HG03159 (cell line): ENCODE results near the gene CSNK1G1.
"Not testable (repeated sequence)": the region's sequence is repeated elsewhere in the genome, so short reads cannot be mapped to it uniquely, and the experiment has no call there.

ENCODE experiments used
- ATAC-seq: cut with Tn5 transposase; IDR thresholded peaks from one replicate; pipeline ENCODE4 v1.9.1; 2021; ENCODE audit warnings: mild to moderate bottlenecking, moderate library complexity; ENCODE audit not compliant: unreplicated experiment

The CSNK1G1 gene

GRCh38 chr15:64289550-64289949 is 66.4 kb downstream of the CSNK1G1 start:
- ATAC-seq: no peak

- ATAC-seq: no peak
Measured at GRCh38 chr15:64288999-64289398, 67.0 kb downstream of the CSNK1G1 start.

GRCh38 chr15:64288577-64288976 is 67.4 kb downstream of the CSNK1G1 start:
- ATAC-seq: no peak

GRCh38 chr15:64287953-64288352 is 68.0 kb downstream of the CSNK1G1 start:
- no peak for ATAC-seq

GRCh38 chr15:64286473-64286872 is 69.5 kb downstream of the CSNK1G1 start:
- ATAC-seq: no peak

GRCh38 chr15:64285871-64286270 is 70.1 kb downstream of the CSNK1G1 start:
- ATAC-seq: no peak

- ATAC-seq: no peak
Measured at GRCh38 chr15:64285150-64285549, 70.8 kb downstream of the CSNK1G1 start.

- no peak for ATAC-seq
Measured at GRCh38 chr15:64284042-64284441, 71.9 kb downstream of the CSNK1G1 start.

- ATAC-seq: no peak
Measured at GRCh38 chr15:64282701-64283100, 73.3 kb downstream of the CSNK1G1 start.

GRCh38 chr15:64279131-64279530 is 76.8 kb downstream of the CSNK1G1 start:
- ATAC-seq: no peak

GRCh38 chr15:64275934-64276333 is 80.0 kb downstream of the CSNK1G1 start:
- ATAC-seq: no peak

- no peak for ATAC-seq
Measured at GRCh38 chr15:64274341-64274950, 81.5 kb downstream of the CSNK1G1 start.

GRCh38 chr15:64267331-64267973 is 88.5 kb downstream of the CSNK1G1 start:
- no peak for ATAC-seq

- ATAC-seq: not testable (repeated sequence)
Measured at GRCh38 chr15:64265188-64265587, 90.8 kb downstream of the CSNK1G1 start.

- ATAC-seq: no peak
Measured at GRCh38 chr15:64264502-64264901, 91.5 kb downstream of the CSNK1G1 start.

GRCh38 chr15:64263567-64263966 is 92.4 kb downstream of the CSNK1G1 start:
- ATAC-seq: no peak

GRCh38 chr15:64256051-64256450 is 99.9 kb downstream of the CSNK1G1 start:
- ATAC-seq: no peak

- ATAC-seq: no peak
Measured at GRCh38 chr15:64251658-64252057, 104.3 kb downstream of the CSNK1G1 start.

- ATAC-seq: no peak
Measured at GRCh38 chr15:64251121-64251520, 104.9 kb downstream of the CSNK1G1 start.

GRCh38 chr15:64249883-64250575 is 105.9 kb downstream of the CSNK1G1 start:
- ATAC-seq: no peak

- ATAC-seq: no peak
Measured at GRCh38 chr15:64249406-64249805, 106.6 kb downstream of the CSNK1G1 start.

- ATAC-seq: peak; percentile 73
Measured at GRCh38 chr15:64247906-64248541, 107.9 kb downstream of the CSNK1G1 start.
